Nephron progenitor cell (in vitro differentiated cells): ENCODE data around the gene COPZ2.
A peak's percentile ranks its signal among the peaks of the same experiment; 100 is the strongest.
"Not testable (repeated sequence)": the region's sequence is repeated elsewhere in the genome, so short reads cannot be mapped to it uniquely, and the experiment has no call there.

Experiments
- DNase-seq: peaks from one replicate; pipeline ENCODE4 v3.0.0; 2021
- H3K27ac Mint-ChIP-seq: 2 replicates; pipeline ENCODE4 v1.8.0; 2021; ENCODE audit warnings: mild to moderate bottlenecking, moderate library complexity, mixed read lengths
- H3K27me3 Mint-ChIP-seq: 2 replicates; pipeline ENCODE4 v1.8.0; 2021; ENCODE audit warnings: mild to moderate bottlenecking, low read depth, mixed read lengths; ENCODE audit not compliant: poor library complexity
- H3K36me3 Mint-ChIP-seq: 2 replicates; pipeline ENCODE4 v1.8.0; 2021; ENCODE audit warnings: low read depth, mixed read lengths
- H3K4me1 Mint-ChIP-seq: 2 replicates; pipeline ENCODE4 v1.8.0; 2021; ENCODE audit warnings: mixed read lengths
- H3K4me3 Mint-ChIP-seq: 2 replicates; pipeline ENCODE4 v1.8.0; 2021; ENCODE audit warnings: mild to moderate bottlenecking, moderate library complexity, mixed read lengths
- H3K9me3 Mint-ChIP-seq: 2 replicates; pipeline ENCODE4 v1.8.0; 2021; ENCODE audit warnings: mild to moderate bottlenecking, moderate library complexity, mixed read lengths
- TF ChIP-seq, protein P1 (sequence below): fragments of 200-600 bp; sonication (generic); IDR thresholded peaks from 2 replicates; pipeline ENCODE4 v1.5.0; 2021; ENCODE audit warnings: antibody characterized with exemption

The COPZ2 gene

GRCh38 chr17:47993031-47993564, 44.5 kb downstream of the COPZ2 start:
- no peaks in the 10 kb centered on the region for H3K36me3 Mint-ChIP-seq
- no peak overlapping the region for H3K4me3 Mint-ChIP-seq
- peak overlapping the region; percentile 23 for H3K27ac Mint-ChIP-seq
- H3K9me3 Mint-ChIP-seq: no peaks in the 10 kb centered on the region
- H3K4me1 Mint-ChIP-seq: peaks cover 96% of the 10 kb centered on the region
- TF ChIP-seq, protein P1, sequence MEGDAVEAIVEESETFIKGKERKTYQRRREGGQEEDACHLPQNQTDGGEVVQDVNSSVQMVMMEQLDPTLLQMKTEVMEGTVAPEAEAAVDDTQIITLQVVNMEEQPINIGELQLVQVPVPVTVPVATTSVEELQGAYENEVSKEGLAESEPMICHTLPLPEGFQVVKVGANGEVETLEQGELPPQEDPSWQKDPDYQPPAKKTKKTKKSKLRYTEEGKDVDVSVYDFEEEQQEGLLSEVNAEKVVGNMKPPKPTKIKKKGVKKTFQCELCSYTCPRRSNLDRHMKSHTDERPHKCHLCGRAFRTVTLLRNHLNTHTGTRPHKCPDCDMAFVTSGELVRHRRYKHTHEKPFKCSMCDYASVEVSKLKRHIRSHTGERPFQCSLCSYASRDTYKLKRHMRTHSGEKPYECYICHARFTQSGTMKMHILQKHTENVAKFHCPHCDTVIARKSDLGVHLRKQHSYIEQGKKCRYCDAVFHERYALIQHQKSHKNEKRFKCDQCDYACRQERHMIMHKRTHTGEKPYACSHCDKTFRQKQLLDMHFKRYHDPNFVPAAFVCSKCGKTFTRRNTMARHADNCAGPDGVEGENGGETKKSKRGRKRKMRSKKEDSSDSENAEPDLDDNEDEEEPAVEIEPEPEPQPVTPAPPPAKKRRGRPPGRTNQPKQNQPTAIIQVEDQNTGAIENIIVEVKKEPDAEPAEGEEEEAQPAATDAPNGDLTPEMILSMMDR: no peak
- DNase-seq: no peak
- peaks cover 18% of the 10 kb centered on the region for H3K27me3 Mint-ChIP-seq

GRCh38 chr17:47992216-47992615, 45.4 kb downstream of the COPZ2 start:
- TF ChIP-seq, protein P1: no peak
- no peak for DNase-seq
- no peak overlapping the region for H3K4me3 Mint-ChIP-seq
- H3K9me3 Mint-ChIP-seq: no peaks in the 10 kb centered on the region
- H3K27ac Mint-ChIP-seq: peak overlapping the region; percentile 66
- H3K27me3 Mint-ChIP-seq: peaks cover 14% of the 10 kb centered on the region
- H3K4me1 Mint-ChIP-seq: peaks cover 96% of the 10 kb centered on the region
- H3K36me3 Mint-ChIP-seq: no peaks in the 10 kb centered on the region

DNA sequence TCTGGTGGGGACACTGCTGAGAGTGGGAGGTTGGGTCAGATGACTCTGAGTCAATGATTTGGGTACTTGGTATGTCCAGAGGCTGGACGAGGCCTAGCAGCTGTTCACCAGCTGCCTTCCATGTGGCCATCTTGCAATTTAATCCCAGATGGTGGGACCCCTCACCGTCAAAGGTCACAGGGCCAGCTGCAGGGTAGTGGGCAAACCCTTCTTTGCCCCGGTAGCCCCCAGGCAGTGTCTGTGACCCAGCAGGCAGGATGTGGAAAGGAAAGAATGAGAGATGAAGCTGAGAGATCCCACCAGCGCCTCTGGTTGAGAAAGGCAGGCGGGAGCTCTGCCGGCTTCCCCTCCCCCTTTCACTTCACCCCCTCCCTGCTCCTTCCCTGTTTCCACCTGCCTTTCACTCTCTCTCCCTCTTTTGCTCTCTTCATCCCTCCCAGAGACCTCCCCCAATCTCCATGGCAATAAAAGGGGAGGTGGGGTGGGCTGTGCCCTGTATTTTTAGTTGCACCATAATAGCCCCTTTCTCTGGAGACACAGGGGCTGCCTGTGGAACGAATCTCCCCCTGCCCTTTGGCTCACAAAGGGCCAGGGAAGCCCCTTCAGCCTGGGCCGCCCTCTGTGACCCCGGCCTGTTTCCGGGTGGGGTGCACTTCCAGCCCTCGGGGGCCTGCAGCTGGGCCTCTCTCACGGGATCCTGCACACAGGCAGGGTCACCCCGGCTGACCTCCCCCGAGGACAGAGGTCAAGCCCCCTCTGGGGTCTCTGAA, 46.5 kb downstream of the COPZ2 start:
- no peaks in the 10 kb centered on the region for H3K9me3 Mint-ChIP-seq
- H3K4me3 Mint-ChIP-seq: no peak overlapping the region
- peak overlapping the region; percentile 67 for H3K27ac Mint-ChIP-seq
- H3K27me3 Mint-ChIP-seq: peaks cover 16% of the 10 kb centered on the region
- DNase-seq: peak; percentile 74
- H3K36me3 Mint-ChIP-seq: peaks cover 6% of the 10 kb centered on the region
- TF ChIP-seq, protein P1: no peak
- H3K4me1 Mint-ChIP-seq: peaks cover 100% of the 10 kb centered on the region

GRCh38 chr17:47989700-47990099, 47.9 kb downstream of the COPZ2 start:
- no peak for DNase-seq
- H3K36me3 Mint-ChIP-seq: peaks cover 13% of the 10 kb centered on the region
- no peaks in the 10 kb centered on the region for H3K9me3 Mint-ChIP-seq
- H3K27me3 Mint-ChIP-seq: peaks cover 16% of the 10 kb centered on the region
- H3K4me1 Mint-ChIP-seq: peaks cover 89% of the 10 kb centered on the region
- no peak overlapping the region for H3K4me3 Mint-ChIP-seq
- TF ChIP-seq, protein P1: no peak
- H3K27ac Mint-ChIP-seq: peak overlapping the region; percentile 19

DNA sequence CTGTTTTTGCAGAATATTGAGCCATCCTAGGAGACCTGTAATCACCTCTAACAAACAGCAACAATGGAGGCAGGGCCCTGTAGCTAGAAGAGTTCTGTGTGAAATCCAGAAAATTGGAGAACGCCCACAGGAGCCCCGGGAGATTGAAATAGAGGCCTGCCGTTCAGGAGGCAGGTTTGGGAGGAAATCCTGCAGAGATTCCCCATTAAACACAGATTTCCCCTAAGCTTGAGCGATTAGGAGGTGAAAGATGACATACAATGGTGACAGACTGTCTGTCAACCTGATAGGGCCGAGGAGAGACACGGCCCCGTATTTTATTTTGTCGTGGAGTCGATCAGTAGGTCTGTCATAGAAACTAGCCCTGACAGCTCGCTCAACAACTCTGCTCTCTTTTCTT, 48.4 kb downstream of the COPZ2 start:
- H3K27me3 Mint-ChIP-seq: peaks cover 16% of the 10 kb centered on the region
- H3K9me3 Mint-ChIP-seq: no peaks in the 10 kb centered on the region
- peak overlapping the region; percentile 19 for H3K27ac Mint-ChIP-seq
- no peak overlapping the region for H3K4me3 Mint-ChIP-seq
- peaks cover 13% of the 10 kb centered on the region for H3K36me3 Mint-ChIP-seq
- TF ChIP-seq, protein P1: no peak
- peaks cover 84% of the 10 kb centered on the region for H3K4me1 Mint-ChIP-seq
- DNase-seq: no peak

DNA sequence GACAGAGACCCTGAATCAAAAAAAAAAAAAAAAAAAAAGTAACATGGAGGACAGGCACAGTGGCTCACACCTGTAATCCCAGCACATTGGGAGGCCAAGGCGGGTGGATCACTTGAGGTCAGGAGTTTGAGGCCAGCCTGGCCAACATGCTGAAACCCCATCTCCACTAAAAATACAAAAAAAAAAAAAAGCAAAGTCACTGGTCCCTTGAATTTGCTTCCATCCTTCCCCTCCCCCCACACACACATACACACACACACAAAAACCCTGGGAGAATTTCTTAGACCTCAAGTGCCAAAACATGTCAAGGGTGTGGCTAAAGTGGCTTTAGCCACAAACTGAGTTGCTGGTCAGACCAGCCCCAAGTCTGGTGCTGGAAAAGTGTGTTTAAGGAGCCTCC, 49.2 kb downstream of the COPZ2 start:
- Mint-ChIP-seq H3K27me3 (peaks cover 16% of the 10 kb centered on the region), H3K36me3 (peaks cover 20% of the 10 kb centered on the region), H3K4me1 (peaks cover 84% of the 10 kb centered on the region)
- DNase-seq, H3K27ac Mint-ChIP-seq, H3K9me3 Mint-ChIP-seq, H3K4me3 Mint-ChIP-seq: not testable (repeated sequence)
